ENCODE measurements around the gene FAM168A.

The FAM168A gene

DNA sequence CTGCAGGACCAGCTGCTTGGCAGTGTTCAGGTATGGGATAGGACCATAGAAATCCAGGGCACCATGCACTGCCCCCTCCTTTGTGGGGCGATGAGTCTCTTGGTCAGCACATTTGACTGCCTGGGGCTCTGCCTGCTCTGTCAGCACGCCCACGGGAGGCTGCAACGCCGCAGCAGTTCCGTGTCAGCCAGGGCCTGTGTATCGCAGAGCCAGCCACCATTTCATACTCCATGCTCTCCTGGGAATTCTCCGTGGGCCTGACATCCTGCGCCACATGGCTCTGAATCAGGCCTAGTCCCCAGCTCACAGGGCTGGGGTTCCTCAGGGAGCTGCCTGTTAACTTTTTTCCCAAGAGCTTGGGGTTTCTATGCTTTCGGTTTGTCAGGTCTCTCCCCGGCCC, 238.6 kb downstream of the FAM168A start:
- DNase-seq (ENCODE audit: low read depth in 2 of 2): peak; percentile 51 to 74
- TF ChIP-seq, protein P1, sequence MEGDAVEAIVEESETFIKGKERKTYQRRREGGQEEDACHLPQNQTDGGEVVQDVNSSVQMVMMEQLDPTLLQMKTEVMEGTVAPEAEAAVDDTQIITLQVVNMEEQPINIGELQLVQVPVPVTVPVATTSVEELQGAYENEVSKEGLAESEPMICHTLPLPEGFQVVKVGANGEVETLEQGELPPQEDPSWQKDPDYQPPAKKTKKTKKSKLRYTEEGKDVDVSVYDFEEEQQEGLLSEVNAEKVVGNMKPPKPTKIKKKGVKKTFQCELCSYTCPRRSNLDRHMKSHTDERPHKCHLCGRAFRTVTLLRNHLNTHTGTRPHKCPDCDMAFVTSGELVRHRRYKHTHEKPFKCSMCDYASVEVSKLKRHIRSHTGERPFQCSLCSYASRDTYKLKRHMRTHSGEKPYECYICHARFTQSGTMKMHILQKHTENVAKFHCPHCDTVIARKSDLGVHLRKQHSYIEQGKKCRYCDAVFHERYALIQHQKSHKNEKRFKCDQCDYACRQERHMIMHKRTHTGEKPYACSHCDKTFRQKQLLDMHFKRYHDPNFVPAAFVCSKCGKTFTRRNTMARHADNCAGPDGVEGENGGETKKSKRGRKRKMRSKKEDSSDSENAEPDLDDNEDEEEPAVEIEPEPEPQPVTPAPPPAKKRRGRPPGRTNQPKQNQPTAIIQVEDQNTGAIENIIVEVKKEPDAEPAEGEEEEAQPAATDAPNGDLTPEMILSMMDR (IDR thresholded peaks at IDR 0.05; ENCODE audit: low read depth, low read length): no peak
- no peak overlapping the region for H3K4me3 ChIP-seq (replicated peaks in 1 of 2; ENCODE audit: low read depth in 2 of 2, low read length in 2 of 2)

DNA sequence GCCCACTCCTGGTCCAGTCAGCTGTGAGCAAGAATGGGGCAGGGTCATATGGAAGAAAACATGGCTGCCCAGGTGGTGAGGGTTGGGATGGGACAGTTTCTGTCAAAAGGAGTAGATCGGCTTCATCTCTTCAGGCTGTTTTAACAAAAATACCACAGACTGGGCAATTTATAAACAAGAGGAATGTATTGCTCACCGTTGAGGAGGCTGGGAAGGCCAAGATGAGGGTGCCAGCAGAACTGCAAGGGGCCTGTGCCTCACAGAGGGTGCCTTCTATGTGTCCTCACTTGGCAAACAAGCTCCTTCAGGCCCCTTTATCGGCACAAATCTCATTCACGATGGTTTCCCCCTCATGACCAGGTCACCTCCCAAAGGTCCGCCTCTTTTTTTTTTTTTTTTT, 239.8 kb downstream of the FAM168A start:
- TF ChIP-seq, protein P1 (IDR thresholded peaks at IDR 0.05; ENCODE audit: low read depth, low read length): no peak
- no peak overlapping the region for H3K4me3 ChIP-seq (replicated peaks in 1 of 2; ENCODE audit: low read depth in 2 of 2, low read length in 2 of 2)
- no peak for DNase-seq (ENCODE audit: low read depth in 2 of 2)

DNA sequence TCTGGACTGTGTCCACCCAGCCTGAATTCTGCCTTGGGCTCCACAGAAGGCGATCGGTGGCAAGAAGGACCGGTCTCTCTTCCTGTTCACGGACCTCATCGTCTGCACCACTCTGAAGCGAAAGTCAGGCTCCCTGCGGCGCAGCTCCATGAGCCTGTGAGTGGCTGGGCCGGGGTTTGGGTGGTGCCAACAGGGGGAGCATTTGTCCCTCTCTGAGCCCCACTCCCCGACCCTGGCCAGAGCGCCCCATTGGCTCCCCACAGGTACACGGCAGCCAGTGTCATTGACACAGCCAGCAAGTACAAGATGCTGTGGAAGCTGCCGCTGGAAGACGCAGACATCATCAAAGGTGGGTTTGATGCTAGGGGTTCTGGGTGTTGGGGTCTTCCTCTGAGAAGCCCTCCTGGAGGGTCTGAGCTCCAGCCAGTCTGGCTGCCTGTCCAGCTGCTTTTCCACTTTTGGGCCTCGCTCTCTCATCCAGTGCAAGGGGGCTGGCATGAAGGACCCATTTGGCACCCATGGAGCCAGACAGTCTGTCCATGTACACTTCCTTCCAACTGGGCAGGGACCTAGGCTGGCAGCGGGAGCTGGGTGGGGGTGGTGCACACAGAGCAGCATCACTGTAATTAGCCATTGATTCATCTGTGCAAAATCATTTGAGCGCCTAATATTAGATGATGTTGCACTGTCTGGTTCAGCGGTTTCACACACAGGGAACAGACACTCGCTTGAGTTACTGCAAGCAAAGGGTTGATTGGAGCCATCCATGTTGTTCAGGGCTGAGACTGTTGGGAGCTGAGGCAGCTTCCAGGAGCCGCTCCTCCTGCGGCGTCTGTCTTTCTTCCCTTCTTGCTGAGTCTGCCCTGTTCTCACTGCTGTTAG, 240.7 kb downstream of the FAM168A start:
- no peak for DNase-seq (ENCODE audit: low read depth in 2 of 2)
- TF ChIP-seq, protein P1 (IDR thresholded peaks at IDR 0.05; ENCODE audit: low read depth, low read length): no peak
- no peak overlapping the region for H3K4me3 ChIP-seq (replicated peaks in 1 of 2; ENCODE audit: low read depth in 2 of 2, low read length in 2 of 2)

DNA sequence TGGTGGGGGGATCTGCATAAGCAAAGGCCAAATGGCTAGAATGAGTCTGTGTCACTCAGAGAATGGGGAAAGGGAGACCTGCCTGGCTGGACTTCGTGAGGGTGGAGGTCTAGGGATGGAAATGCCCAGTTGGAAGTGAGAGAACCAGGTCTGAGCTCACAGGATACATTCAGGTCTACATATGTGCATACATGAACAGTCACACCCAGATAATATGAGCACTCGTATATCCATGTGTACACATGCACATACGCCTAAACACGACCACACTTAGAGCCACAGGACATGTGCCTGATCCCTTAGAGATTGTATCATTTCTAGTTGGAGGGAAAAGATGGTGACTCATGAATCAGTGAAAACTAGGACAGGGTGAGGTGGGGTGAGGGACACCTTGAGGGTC, 242.8 kb downstream of the FAM168A start:
- TF ChIP-seq, protein P1 (IDR thresholded peaks at IDR 0.05; ENCODE audit: low read depth, low read length): no peak
- H3K4me3 ChIP-seq (replicated peaks in 1 of 2; ENCODE audit: low read depth in 2 of 2, low read length in 2 of 2): no peak overlapping the region
- no peak for DNase-seq (ENCODE audit: low read depth in 2 of 2)

DNA sequence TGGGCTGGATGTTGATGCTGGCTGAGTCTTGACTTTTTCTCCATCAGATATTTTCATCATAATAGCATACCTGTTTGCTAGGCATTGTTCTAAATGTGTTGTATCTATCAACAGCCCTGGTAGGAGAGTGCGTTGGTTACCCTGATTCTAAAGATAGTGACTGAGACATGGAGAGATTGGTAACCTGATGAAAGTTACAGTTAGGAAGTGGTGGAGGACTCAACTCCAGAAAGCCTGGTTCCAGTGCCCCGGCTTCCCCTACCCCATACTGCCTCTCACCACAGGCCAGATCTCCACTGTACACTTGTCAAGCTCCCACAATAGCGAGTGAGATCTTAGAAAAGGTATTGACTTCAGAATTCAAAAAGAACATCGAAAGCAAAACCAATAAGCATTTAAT, 244.5 kb downstream of the FAM168A start:
- DNase-seq (ENCODE audit: low read depth in 2 of 2): no peak
- H3K4me3 ChIP-seq (replicated peaks in 1 of 2; ENCODE audit: low read depth in 2 of 2, low read length in 2 of 2): no peak overlapping the region
- TF ChIP-seq, protein P1 (IDR thresholded peaks at IDR 0.05; ENCODE audit: low read depth, low read length): no peak

DNA sequence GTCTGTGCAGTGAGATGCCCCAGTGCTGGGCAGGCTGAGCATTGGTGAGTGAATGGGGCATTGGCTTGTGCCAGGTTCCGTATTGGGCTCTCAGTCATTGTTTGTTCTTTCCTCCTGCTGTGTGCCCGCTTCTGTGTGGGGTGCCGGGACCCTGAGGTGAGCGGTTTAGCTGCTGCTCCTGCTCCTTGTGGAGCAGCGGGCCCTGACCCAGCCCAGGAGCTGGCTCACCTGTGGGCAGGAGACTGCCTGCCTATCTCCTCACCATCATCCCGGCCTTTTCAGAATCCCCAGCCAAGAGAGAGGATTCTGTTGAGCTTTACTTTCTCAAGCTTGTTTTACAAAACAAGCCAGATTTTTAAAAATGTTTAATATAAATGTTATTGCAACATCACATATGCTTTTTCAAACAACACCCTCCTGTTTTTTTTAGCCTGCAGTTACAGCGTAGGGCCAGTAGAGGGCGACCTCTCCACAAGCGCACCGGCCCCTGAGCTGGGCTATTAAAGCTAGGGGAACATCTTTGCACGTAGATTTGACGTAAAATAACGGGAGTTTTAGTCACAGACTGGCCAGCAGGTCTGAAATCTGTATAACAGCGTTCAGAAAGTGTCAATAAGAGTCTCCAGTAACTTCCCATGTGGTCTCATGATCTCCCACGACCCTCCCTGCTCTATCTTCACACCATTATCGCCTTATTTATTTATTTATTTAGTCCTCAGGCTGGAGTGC, 246.8 kb downstream of the FAM168A start:
- peak; percentile 87 to 90 for DNase-seq (ENCODE audit: low read depth in 2 of 2)
- TF ChIP-seq, protein P1 (IDR thresholded peaks at IDR 0.05; ENCODE audit: low read depth, low read length): peak; percentile 99
- no peak overlapping the region for H3K4me3 ChIP-seq (replicated peaks in 1 of 2; ENCODE audit: low read depth in 2 of 2, low read length in 2 of 2)
